Skeletal muscle tissue (tissue), 4 donors: Measurements from ENCODE around the gene ISOC2. TPM values are rescaled to one million over a fixed set of nuclear protein-coding genes. Genes with fewer than 3 reads are reported as not detected.
"Not testable (repeated sequence)": the region's sequence is repeated elsewhere in the genome, so short reads cannot be mapped to it uniquely, and the experiment has no call there.

ENCODE experiments used
- H3K27ac ChIP-seq: one replicate; pipeline ENCODE4 v1.7.0; 2013; ENCODE audit warnings: mild to moderate bottlenecking, low read depth, low read length, inconsistent platforms
- H3K27me3 ChIP-seq, 3 donors: one replicate each; pipeline ENCODE4 v1.7.0; 2013; ENCODE audit warnings: low read length in 3 of 3; ENCODE audit not compliant: control insufficient read depth in 3 of 3, insufficient read depth in 3 of 3
- H3K36me3 ChIP-seq, 3 donors: one replicate each; pipeline ENCODE4 v1.7.0; 2013; ENCODE audit warnings: low read length in 3 of 3; ENCODE audit not compliant: control insufficient read depth in 3 of 3, insufficient read depth in 3 of 3
- H3K4me1 ChIP-seq, 3 donors: one replicate each; pipeline ENCODE4 v1.7.0; 2013; ENCODE audit warnings: low read length in 3 of 3, mild to moderate bottlenecking in 3 of 3; ENCODE audit not compliant: control insufficient read depth in 3 of 3, insufficient read depth in 3 of 3
- H3K4me3 ChIP-seq, 3 donors: one replicate each; pipeline ENCODE4 v1.7.0; 2013; ENCODE audit warnings: low read length in 3 of 3
- H3K9ac ChIP-seq, 3 donors: one replicate each; pipeline ENCODE4 v1.7.0; 2013; ENCODE audit warnings: low read length in 3 of 3, mild to moderate bottlenecking in 3 of 3, moderate library complexity in 2 of 3, low read depth in 1 of 3
- H3K9me3 ChIP-seq, 3 donors: one replicate each; pipeline ENCODE4 v1.7.0; 2013; ENCODE audit warnings: low read length in 3 of 3; ENCODE audit not compliant: control insufficient read depth in 3 of 3
- total RNA-seq: library from RNA; depleted of rRNA; stranded (reverse); fragments of >200 nt; gene quantifications from one replicate; pipeline ENCODE4 v1.2.3, GENCODE V29; 2014
- donor health status: Osteomylitis.

The ISOC2 gene
- total RNA-seq, 1 donor from 2014 or later = 25.1 TPM

DNA sequence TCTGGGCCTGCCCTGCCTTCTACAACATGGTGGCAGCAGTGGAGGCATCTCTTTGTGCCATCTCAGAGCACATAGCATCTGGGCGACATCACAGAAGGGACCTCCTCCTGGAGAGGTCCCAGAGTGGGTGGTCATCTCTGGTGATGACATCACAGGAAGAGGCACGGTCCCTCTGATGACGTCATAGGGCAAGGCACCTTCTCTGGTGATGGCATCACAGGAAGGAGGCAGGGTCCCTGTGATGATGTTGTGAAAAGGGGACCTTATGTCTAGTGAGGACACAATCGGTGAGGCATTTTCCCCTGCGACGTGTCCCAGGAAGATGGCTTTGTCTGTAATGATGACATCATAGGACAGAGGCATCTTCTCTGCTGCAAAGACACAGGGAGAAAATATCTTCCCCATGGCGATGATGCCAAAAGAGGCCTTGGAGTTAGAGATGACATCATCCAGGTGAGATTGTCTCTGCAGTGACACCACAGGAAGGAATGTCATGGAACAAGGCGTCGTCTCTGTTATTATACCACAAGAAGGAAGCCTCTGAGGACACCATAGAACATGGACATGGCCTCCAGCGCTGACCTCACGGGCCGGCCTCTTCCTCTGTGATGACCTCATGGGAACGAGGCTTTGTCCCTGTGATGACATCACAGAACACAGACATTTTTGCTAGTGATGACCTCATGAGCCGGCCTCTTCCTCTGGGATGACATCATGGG, 29.0 kb downstream of the ISOC2 start:
- Histone ChIP-seq H3K27me3 (peaks cover 67 to 83% (median 69%) of the 10 kb centered on the region in 3 donors), H3K9me3 (no peaks in the 10 kb centered on the region), H3K9ac (no peak overlapping the region), H3K4me3 (no peak overlapping the region), H3K27ac (no peak overlapping the region), H3K4me1 (no peaks in the 10 kb centered on the region), H3K36me3 (no peaks in the 10 kb centered on the region)

DNA sequence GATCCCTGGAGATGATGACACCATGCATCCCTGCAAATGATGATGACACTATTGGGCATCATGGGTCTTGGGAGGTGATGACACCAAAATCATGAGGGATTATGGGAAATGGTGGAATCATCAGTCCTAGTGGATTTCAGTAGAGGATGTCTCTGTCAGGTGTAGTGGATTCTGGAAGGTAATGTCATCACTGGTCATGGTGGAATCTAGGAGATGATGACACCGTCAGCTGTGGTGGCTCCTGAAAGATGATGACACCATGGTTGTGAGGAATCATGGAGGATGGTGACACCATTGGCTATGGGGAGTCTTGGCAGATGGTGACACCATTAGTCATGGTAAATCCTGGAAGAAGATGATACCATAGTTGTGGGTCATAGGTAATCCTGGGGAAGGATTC, 30.3 kb downstream of the ISOC2 start:
- Histone ChIP-seq H3K4me3 (no peak overlapping the region), H3K36me3 (no peaks in the 10 kb centered on the region), H3K4me1 (no peaks in the 10 kb centered on the region), H3K27me3 (peaks cover 61 to 76% (median 68%) of the 10 kb centered on the region in 3 donors), H3K27ac (no peak overlapping the region), H3K9ac (no peak overlapping the region), H3K9me3 (no peaks in the 10 kb centered on the region)

DNA sequence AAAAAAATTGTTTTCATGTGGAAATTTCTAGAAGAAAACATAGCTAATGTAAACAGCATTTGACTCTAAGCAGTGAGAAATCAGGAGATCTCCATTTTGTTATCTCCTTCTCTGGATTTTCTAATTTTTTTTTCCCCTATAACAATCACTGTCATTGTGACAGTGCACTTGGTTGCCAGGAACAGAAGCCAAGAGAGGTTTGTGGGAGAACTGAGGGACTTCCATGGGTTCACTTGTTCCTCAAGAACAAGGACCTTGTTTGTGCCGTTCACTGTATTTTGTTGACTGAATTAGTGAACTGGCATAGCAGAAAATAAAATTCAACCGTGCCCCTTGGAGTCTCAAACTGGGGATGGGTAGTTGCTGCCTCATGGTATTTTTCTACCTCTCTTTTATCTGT, 35.4 kb downstream of the ISOC2 start:
- Histone ChIP-seq H3K9me3 (no peaks in the 10 kb centered on the region), H3K4me3 (no peak overlapping the region), H3K36me3 (no peaks in the 10 kb centered on the region), H3K27me3 (peaks cover 28 to 43% (median 34%) of the 10 kb centered on the region in 3 donors), H3K27ac (no peak overlapping the region), H3K9ac (no peak overlapping the region), H3K4me1 (no peaks in the 10 kb centered on the region)

GRCh38 chr19:55424518-55424917, 36.9 kb downstream of the ISOC2 start:
- Histone ChIP-seq H3K4me3 (no peak overlapping the region), H3K9me3 (no peaks in the 10 kb centered on the region), H3K4me1 (no peaks in the 10 kb centered on the region), H3K36me3 (no peaks in the 10 kb centered on the region), H3K27ac (no peak overlapping the region), H3K27me3 (peaks cover 20 to 32% (median 22%) of the 10 kb centered on the region in 3 donors), H3K9ac (no peak overlapping the region)

DNA sequence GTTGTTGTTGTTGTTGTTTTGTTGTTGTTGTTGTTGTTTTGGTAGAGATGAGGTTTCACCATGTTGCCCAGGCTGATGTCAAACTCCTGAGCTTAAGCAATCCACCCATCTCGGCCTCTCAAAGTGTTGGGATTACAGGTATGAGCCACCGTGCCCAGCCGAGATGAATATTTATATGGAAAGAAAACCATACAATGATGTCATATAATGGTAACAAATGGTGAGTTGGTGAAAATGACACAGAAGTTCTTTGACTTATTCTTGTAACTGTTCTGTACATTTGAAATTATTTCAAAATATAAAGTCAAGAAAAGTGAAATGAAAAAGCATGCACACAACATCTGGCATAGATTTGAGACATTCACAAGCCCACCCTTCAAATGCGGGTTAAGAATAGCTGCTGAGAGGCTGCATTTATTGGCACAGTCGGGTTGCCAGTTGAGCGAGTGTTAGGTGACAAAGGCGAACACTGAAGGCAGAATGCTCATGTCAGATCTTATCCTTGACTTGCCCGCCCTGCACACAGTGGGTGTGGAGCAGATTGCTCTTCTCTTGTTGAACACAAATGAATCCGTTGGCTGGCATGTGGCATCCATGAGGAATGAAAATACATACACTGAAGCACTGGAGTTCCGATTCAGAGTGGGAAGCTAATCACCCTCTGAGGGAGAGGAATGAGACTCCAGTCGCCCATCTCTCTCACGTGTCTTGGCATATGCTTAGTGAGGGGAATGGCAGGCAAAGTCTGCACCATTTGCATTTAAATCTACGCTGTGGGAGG, 38.0 kb downstream of the ISOC2 start:
- Histone ChIP-seq H3K4me1 (no peaks in the 10 kb centered on the region), H3K4me3 (no peak overlapping the region), H3K36me3 (no peaks in the 10 kb centered on the region), H3K9ac (no peak overlapping the region), H3K9me3 (no peaks in the 10 kb centered on the region), H3K27ac (no peak overlapping the region), H3K27me3 (peaks cover 11 to 28% (median 20%) of the 10 kb centered on the region in 3 donors)

DNA sequence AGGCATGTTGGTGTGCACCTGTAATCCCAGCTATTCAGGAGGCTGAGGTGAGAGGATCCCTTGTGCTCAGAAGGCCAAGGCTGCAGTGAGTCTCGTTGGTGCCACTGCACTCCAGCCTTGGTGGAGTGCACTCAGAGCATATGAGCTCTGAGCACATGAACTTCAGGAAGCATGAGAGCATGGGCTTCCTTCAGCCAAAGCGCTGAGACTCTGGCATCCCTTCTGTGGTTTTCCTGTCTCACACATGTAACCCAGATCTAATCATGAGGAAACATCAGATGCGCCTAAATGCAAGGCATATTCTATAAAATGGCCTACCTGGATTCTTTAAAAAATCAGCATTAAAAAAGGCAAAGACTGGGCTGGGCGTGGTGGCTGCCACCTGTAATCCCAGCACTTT, 40.2 kb downstream of the ISOC2 start:
- not testable (repeated sequence) for H3K9ac ChIP-seq, H3K36me3 ChIP-seq, H3K9me3 ChIP-seq, H3K4me1 ChIP-seq, H3K4me3 ChIP-seq, H3K27ac ChIP-seq
- peaks cover 10 to 22% (median 20%) of the 10 kb centered on the region in 3 donors for H3K27me3 ChIP-seq

- H3K9ac ChIP-seq = no peak overlapping the region
- H3K9me3 ChIP-seq = no peaks in the 10 kb centered on the region
- peaks cover 8 to 20% (median 20%) of the 10 kb centered on the region in 3 donors for H3K27me3 ChIP-seq
- H3K4me1 ChIP-seq = no peaks in the 10 kb centered on the region
- H3K4me3 ChIP-seq = no peak overlapping the region
- no peaks in the 10 kb centered on the region for H3K36me3 ChIP-seq
- H3K27ac ChIP-seq = no peak overlapping the region
These were observed 41.7 kb downstream of the ISOC2 start for GRCh38 chr19:55419624-55420236.

DNA sequence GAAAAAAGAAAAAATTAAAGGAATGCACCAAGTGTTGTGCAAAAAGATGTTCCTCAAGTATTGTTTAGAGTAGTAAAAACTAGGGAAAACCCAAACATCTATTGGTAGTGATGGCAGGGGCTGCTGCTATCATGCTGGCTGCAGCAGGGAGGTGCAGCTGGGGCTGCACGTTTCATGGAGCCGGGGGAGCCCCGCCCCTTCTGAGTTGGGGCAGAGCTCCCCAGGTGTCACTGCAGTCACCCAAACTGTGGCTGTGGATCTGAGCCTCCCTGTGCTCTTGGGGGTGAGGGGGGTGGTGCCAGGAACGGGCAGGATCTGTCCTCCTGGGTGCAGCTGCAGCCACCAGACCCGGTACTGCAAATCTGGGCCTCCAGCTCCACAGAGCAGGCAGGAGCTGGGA, 42.3 kb downstream of the ISOC2 start:
- Histone ChIP-seq H3K36me3 (no peaks in the 10 kb centered on the region), H3K9me3 (no peaks in the 10 kb centered on the region), H3K27ac (no peak overlapping the region), H3K9ac (no peak overlapping the region), H3K4me3 (no peak overlapping the region), H3K4me1 (no peaks in the 10 kb centered on the region), H3K27me3 (peaks cover 7 to 17% (median 16%) of the 10 kb centered on the region in 3 donors)

DNA sequence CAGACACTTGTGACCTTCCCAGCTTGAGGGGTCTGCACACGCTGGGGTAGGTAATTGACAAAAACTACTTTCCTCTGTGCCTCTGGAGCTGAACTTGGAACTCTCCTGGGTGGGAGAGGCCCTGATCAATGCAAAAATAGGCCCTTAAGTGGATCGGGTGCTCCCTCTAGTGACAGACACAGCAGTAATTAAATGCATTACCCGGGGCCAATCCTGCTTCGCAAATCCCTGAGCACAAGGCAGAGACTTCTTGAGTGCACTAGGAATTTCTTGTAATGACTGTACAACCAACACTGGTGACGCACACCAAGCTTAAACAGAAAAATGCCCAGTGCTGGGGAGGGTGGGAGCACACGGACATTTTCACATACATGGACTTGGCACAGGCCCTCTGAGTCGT, 43.3 kb downstream of the ISOC2 start:
- no peak overlapping the region for H3K4me3 ChIP-seq
- H3K27ac ChIP-seq = no peak overlapping the region
- no peaks in the 10 kb centered on the region for H3K4me1 ChIP-seq
- no peaks in the 10 kb centered on the region for H3K9me3 ChIP-seq
- no peaks in the 10 kb centered on the region for H3K36me3 ChIP-seq
- peaks cover 7 to 16% (median 10%) of the 10 kb centered on the region in 3 donors for H3K27me3 ChIP-seq
- H3K9ac ChIP-seq = no peak overlapping the region

DNA sequence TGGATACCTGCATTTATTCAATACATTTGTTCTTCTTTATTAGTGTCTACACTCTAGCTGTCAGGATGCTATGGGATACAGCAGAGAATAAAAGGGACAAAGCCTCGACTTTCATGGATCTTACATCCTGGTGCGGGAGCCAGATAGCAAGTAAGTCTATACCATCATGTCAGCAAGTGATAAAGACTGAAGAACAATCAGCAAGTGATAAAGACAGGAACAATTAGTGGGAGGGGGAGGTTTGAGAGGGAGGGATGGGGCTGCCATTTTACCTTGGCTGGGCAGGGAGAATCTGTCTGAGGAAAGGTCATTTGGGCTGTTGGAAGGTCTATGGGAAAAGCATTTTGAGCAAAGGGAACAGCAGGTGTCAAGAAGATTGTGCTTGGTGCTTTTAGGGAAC, 51.3 kb downstream of the ISOC2 start:
- H3K36me3 ChIP-seq = peaks cover 0 to 4% (median 2%) of the 10 kb centered on the region in 3 donors
- no peak overlapping the region for H3K9ac ChIP-seq
- peaks cover 11 to 15% (median 15%) of the 10 kb centered on the region in 3 donors for H3K4me1 ChIP-seq
- H3K4me3 ChIP-seq = no peak overlapping the region
- peaks cover 0 to 5% (median 0%) of the 10 kb centered on the region in 3 donors for H3K27me3 ChIP-seq
- no peak overlapping the region for H3K27ac ChIP-seq
- H3K9me3 ChIP-seq = no peaks in the 10 kb centered on the region
